HG03097 (cell line): ENCODE data around the gene CFAP45.

Source experiments
- ATAC-seq: cut with Tn5 transposase; IDR thresholded peaks from one replicate; pipeline ENCODE4 v1.9.1; 2021; ENCODE audit not compliant: unreplicated experiment, low FRiP score

Gene CFAP45

GRCh38 chr1:159828581-159829272, 71.2 kb downstream of the CFAP45 start:
- ATAC-seq: no peak

- ATAC-seq: no peak
Observed at GRCh38 chr1:159828176-159828575, 71.8 kb downstream of the CFAP45 start.

- no peak for ATAC-seq
Observed at GRCh38 chr1:159827549-159827948, 72.4 kb downstream of the CFAP45 start.

- no peak for ATAC-seq
Observed at GRCh38 chr1:159827102-159827490, 72.9 kb downstream of the CFAP45 start.

GRCh38 chr1:159826441-159827101, 73.4 kb downstream of the CFAP45 start, which contains the start of gene SLAMF8:
Gene SLAMF8, plus strand, starts transcription at chr1:159826873. Its CDS starts 26 bp downstream, at chr1:159826899.
- no peak for ATAC-seq

GRCh38 chr1:159825564-159825963, 74.4 kb downstream of the CFAP45 start:
- no peak for ATAC-seq

- ATAC-seq: no peak
Observed at GRCh38 chr1:159823406-159823805, 76.6 kb downstream of the CFAP45 start.
